H1 (cell line): ENCODE results near the gene SIK3. TPM values are rescaled to one million over a fixed set of nuclear protein-coding genes. Genes with fewer than 3 reads are reported as not detected.

Experiments used
- CTCF ChIA-PET: fragments of 300-600 bp; sonication (Branson Sonifier 250); formaldehyde crosslinking; loops from one replicate; lab custom pipeline; 2021; ENCODE audit not compliant: partially characterized antibody; lab: Charles Lee
- POLR2A ChIA-PET: fragments of 300-600 bp; sonication (Branson Sonifier 250); formaldehyde crosslinking; loops from one replicate; lab custom pipeline; 2021; ENCODE audit warnings: inconsistent platforms; ENCODE audit not compliant: partially characterized antibody; lab: Charles Lee
- DNase-seq, 2 experiments: peaks; one replicate each; pipeline versions ENCODE4 v3.0.0 to v3.0.0-alpha.2; 2010 to 2022; ENCODE audit warnings: low spot score in 2 of 2, low read depth in 1 of 2, mixed read lengths in 1 of 2
- FAIRE-seq: peaks from 2 replicates; lab custom pipeline; 2011; peaks lifted over from hg19 to GRCh38; lab: Jason Lieb, UNC
- H2AFZ ChIP-seq: 2 replicates; pipeline ENCODE4 v1.8.1; 2012; ENCODE audit warnings: low read length, inconsistent platforms
- H2AK5ac ChIP-seq: 2 replicates; pipeline ENCODE4 v1.6.1; 2013; ENCODE audit warnings: low read depth, low read length
- H2BK120ac ChIP-seq: replicated peaks from 2 replicates; pipeline ENCODE3; 2013; ENCODE audit warnings: low read depth, low read length, inconsistent platforms
- H2BK12ac ChIP-seq: 2 replicates; pipeline ENCODE4 v1.6.1; 2013; ENCODE audit warnings: low read depth, low read length
- H2BK15ac ChIP-seq: 2 replicates; pipeline ENCODE4 v1.6.1; 2013; ENCODE audit warnings: low read length
- H2BK20ac ChIP-seq: 2 replicates; pipeline ENCODE4 v1.6.1; 2013; ENCODE audit warnings: low read length
- H2BK5ac ChIP-seq: 2 replicates; pipeline ENCODE4 v1.6.1; 2013; ENCODE audit warnings: low read depth, low read length
- H3K14ac ChIP-seq: 2 replicates; pipeline ENCODE4 v1.6.1; 2013; ENCODE audit warnings: inconsistent platforms; ENCODE audit not compliant: insufficient read length
- H3K18ac ChIP-seq: 2 replicates; pipeline ENCODE4 v1.6.1; 2013; ENCODE audit warnings: low read length; ENCODE audit errors: extremely low read depth
- H3K23ac ChIP-seq: 2 replicates; pipeline ENCODE4 v1.6.1; 2013; ENCODE audit warnings: inconsistent platforms; ENCODE audit not compliant: insufficient read length
- H3K23me2 ChIP-seq: 2 replicates; pipeline ENCODE4 v1.6.1; 2013; ENCODE audit warnings: low read depth, low read length
- H3K27ac ChIP-seq: 2 replicates; pipeline ENCODE4 v1.6.1; 2011; ENCODE audit warnings: low read depth, low read length, inconsistent platforms
- H3K27me3 ChIP-seq, 4 experiments: replicated peaks in 1 of 4; 1 replicate in 1 of 4; 2 replicates in 3 of 4; pipeline versions ENCODE4 v1.6.1 to v1.8.1; 2011 to 2013; ENCODE audit warnings: low read length in 3 of 4, mild to moderate bottlenecking in 3 of 4, inconsistent platforms in 2 of 4, mixed read lengths in 2 of 4, moderate library complexity in 1 of 4; ENCODE audit not compliant: control insufficient read depth in 3 of 4, insufficient read depth in 3 of 4; ENCODE audit errors: extremely low read depth in 1 of 4
- H3K36me3 ChIP-seq, 4 experiments: 2 replicates each; pipeline versions ENCODE4 v1.6.1 to v1.8.1; 2011 to 2013; ENCODE audit warnings: mild to moderate bottlenecking in 4 of 4, low read length in 3 of 4, moderate library complexity in 2 of 4, control low read depth in 1 of 4, inconsistent platforms in 1 of 4; ENCODE audit not compliant: insufficient read depth in 4 of 4, control insufficient read depth in 2 of 4
- H3K4ac ChIP-seq: replicated peaks from 2 replicates; pipeline ENCODE3; 2013; ENCODE audit warnings: low read length, low read depth, mixed read lengths, inconsistent platforms; ENCODE audit not compliant: insufficient read length
- H3K4me1 ChIP-seq, 4 experiments: replicated peaks in 1 of 4; 1 replicate in 1 of 4; 2 replicates in 3 of 4; pipeline versions ENCODE4 v1.6.1 to v1.8.1; 2011 to 2013; ENCODE audit warnings: low read length in 3 of 4, inconsistent platforms in 2 of 4, mixed read lengths in 1 of 4; ENCODE audit not compliant: insufficient read depth in 4 of 4, control insufficient read depth in 3 of 4
- H3K4me2 ChIP-seq, 2 experiments: 2 replicates each; pipeline versions ENCODE4 v1.6.1 to v1.8.1; 2011 to 2013; ENCODE audit warnings: low read depth in 2 of 2, low read length in 2 of 2, control low read depth in 1 of 2, inconsistent platforms in 1 of 2, mild to moderate bottlenecking in 1 of 2; ENCODE audit not compliant: insufficient read depth in 1 of 2
- H3K4me3 ChIP-seq, 4 experiments: fragments of 200-600, 300-600 bp in 1 of 4; sonication (generic), shearing (Covaris generic), sonication (Bioruptor Twin) in 1 of 4; 2 replicates each; pipeline versions ENCODE4 v1.5.1 to v1.8.1; 2011 to 2016; ENCODE audit warnings: low read length in 4 of 4, low read depth in 3 of 4, control low read depth in 2 of 4, inconsistent platforms in 2 of 4, mild to moderate bottlenecking in 2 of 4, mixed read lengths in 1 of 4, moderate library complexity in 1 of 4; ENCODE audit not compliant: insufficient read depth in 2 of 4; ENCODE audit errors: extremely low read depth in 1 of 4
- H3K56ac ChIP-seq: replicated peaks from 2 replicates; pipeline ENCODE3; 2013; ENCODE audit warnings: low read depth, mild to moderate bottlenecking, mixed read lengths, low read length, inconsistent platforms; ENCODE audit not compliant: insufficient read length
- H3K79me1 ChIP-seq: 2 replicates; pipeline ENCODE4 v1.6.1; 2013; ENCODE audit warnings: low read depth, low read length, control low read depth
- H3K79me2 ChIP-seq, 2 experiments: 2 replicates each; pipeline versions ENCODE4 v1.6.1 to v1.8.1; 2012 to 2013; ENCODE audit warnings: low read length in 2 of 2, mild to moderate bottlenecking in 2 of 2, inconsistent platforms in 1 of 2; ENCODE audit not compliant: insufficient read depth in 2 of 2, control insufficient read depth in 1 of 2
- H3K9ac ChIP-seq, 4 experiments: replicated peaks in 1 of 4; 1 replicate in 1 of 4; 2 replicates in 3 of 4; pipeline versions ENCODE4 v1.6.1 to v1.8.1; 2011 to 2013; ENCODE audit warnings: low read depth in 3 of 4, low read length in 3 of 4, control low read depth in 2 of 4, mild to moderate bottlenecking in 2 of 4, moderate library complexity in 2 of 4, inconsistent platforms in 1 of 4; ENCODE audit errors: extremely low read depth in 1 of 4
- H3K9me3 ChIP-seq, 2 experiments: 2 replicates each; pipeline versions ENCODE4 v1.6.1 to v1.8.1; 2012 to 2013; ENCODE audit warnings: mild to moderate bottlenecking in 2 of 2, moderate library complexity in 2 of 2, control low read depth in 1 of 2, inconsistent platforms in 1 of 2, low read depth in 1 of 2, low read length in 1 of 2, mixed read lengths in 1 of 2; ENCODE audit not compliant: insufficient read depth in 2 of 2
- H4K20me1 ChIP-seq, 2 experiments: replicated peaks in 1 of 2; 2 replicates each; pipeline versions ENCODE3 to v1.8.1; 2011 to 2013; ENCODE audit warnings: inconsistent platforms in 2 of 2, low read length in 2 of 2, mild to moderate bottlenecking in 1 of 2; ENCODE audit not compliant: insufficient read depth in 2 of 2, control insufficient read depth in 1 of 2
- H4K5ac ChIP-seq: 2 replicates; pipeline ENCODE4 v1.6.1; 2013; ENCODE audit warnings: low read length, low read depth, mixed read lengths, inconsistent platforms; ENCODE audit not compliant: insufficient read length
- H4K8ac ChIP-seq: 2 replicates; pipeline ENCODE4 v1.8.0; 2013; ENCODE audit warnings: mild to moderate bottlenecking, moderate library complexity, low read length, inconsistent platforms; ENCODE audit not compliant: insufficient read depth; ENCODE audit errors: extremely low read depth
- H4K91ac ChIP-seq: replicated peaks from 2 replicates; pipeline ENCODE3; 2013; ENCODE audit warnings: low read length, mixed read lengths, inconsistent platforms; ENCODE audit not compliant: insufficient read length
- SRF ChIP-seq: IDR thresholded peaks from 2 replicates; pipeline ENCODE4 v1.6.1; 2011; ENCODE audit warnings: mild to moderate bottlenecking, low read depth, low read length, moderate library complexity
- ZNF274 ChIP-seq: IDR thresholded peaks from 2 replicates; pipeline ENCODE4 v1.7.0; 2012; ENCODE audit warnings: low read length, borderline replicate concordance; ENCODE audit errors: extremely low read depth
- WGBS, 2 experiments: shearing (Covaris generic) in 1 of 2; methylation state at CpG; one replicate each; pipeline versions ENCODE4 v1.1.6 to v1.1.7; 2013 to 2015; ENCODE audit warnings: low lambda C conversion rate in 2 of 2, mixed read lengths in 2 of 2, inconsistent platforms in 1 of 2, low coverage in 1 of 2, missing lambda C conversion rate in 1 of 2; ENCODE audit not compliant: insufficient replicate concordance in 2 of 2, insufficient coverage in 1 of 2, insufficient read length in 1 of 2; ENCODE audit errors: extremely low coverage in 1 of 2, missing lambda C conversion rate in 1 of 2; 5-methylcytosine and 5-hydroxymethylcytosine counted together
- polyA plus RNA-seq, 7 experiments: library from polyadenylated mRNA; depleted of rRNA in 3 of 7; stranded (reverse) in 5 of 7; unstranded in 2 of 7; fragments of >200 nt in 5 of 7; fragments of 200-250 nt in 2 of 7; gene quantifications; 1 replicate in 5 of 7; 2 replicates in 1 of 7; 4 replicates in 1 of 7; pipeline versions ENCODE4 v1.2.1 to v1.2.3, GENCODE V29; 2011 to 2013; ENCODE audit warnings: missing spikeins in 2 of 7, mixed read lengths in 2 of 7
- total RNA-seq: library from RNA; stranded (reverse); fragmentation: NEBNext Ultra II Directional; extraction: Animal tissue kit (Norgen Biotek cat#: 25700); gene quantifications from 2 replicates; pipeline ENCODE4 v1.2.1, GENCODE V29; 2021

SIK3 gene
- total and polyA plus RNA-seq, 2 of the 8 experiments (the other 6 are each of a cell fraction or from before 2014, with no cell fraction given), result 19.9 to 32.1 TPM

DNA sequence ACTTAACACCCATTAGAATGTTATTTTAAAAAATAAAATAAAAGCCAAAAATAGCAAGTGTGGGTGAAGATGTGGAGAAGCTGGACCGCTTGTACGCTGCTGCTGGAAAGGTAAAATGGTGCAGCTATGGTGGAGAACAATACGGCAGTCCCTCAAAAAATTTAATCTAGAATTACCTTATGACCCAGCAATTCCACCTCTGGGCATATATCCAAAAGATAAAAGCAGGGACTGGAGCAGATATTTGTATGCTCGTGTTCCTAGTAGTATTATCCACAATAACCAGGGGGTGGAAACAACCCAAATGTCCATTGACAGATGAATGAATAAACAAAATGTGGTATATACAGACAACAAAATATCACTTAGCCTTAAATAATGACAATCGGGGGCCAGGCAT is 300.4 kb downstream of the SIK3 start:
- H3K27me3 ChIP-seq, result no peaks in the 10 kb centered on the region
- TF ChIP-seq SRF (no peak), ZNF274 (no peak)
- TF ChIP-seq, all 59 proteins: peak for 0
- H3K9ac ChIP-seq, result no peak overlapping the region
- no peak overlapping the region for H4K91ac ChIP-seq
- H4K20me1 ChIP-seq, result no peaks in the 10 kb centered on the region
- H4K5ac ChIP-seq, result no peak overlapping the region
- H2BK5ac ChIP-seq, result no peak overlapping the region
- H3K9me3 ChIP-seq, result no peaks in the 10 kb centered on the region
- WGBS, 2 experiments, result 91% methylated on average over 5 of the region's 5 CpGs; no CpG with 5 or more reads in 1 of the 2 experiments
- H3K4me2 ChIP-seq, result no peak overlapping the region
- H3K23ac ChIP-seq, result no peak overlapping the region
- H3K23me2 ChIP-seq, result no peaks in the 10 kb centered on the region
- no peaks in the 10 kb centered on the region for H3K36me3 ChIP-seq
- no peak overlapping the region for H3K18ac ChIP-seq
- no peak overlapping the region for H2AK5ac ChIP-seq
- H3K4ac ChIP-seq, result no peak overlapping the region
- no peaks in the 10 kb centered on the region for H3K79me1 ChIP-seq
- ChIA-PET POLR2A (no interaction called here), CTCF (interaction anchor here (0.7 kb wide), 1 partner anchor 428 kb away, joined by 3 read pairs; no protein-coding TSS in a partner anchor)
- H2BK15ac ChIP-seq, result no peak overlapping the region
- no peak overlapping the region for H2BK120ac ChIP-seq
- no peak overlapping the region for H2AFZ ChIP-seq
- H3K4me3 ChIP-seq, result no peak overlapping the region
- no peak overlapping the region for H2BK12ac ChIP-seq
- H3K56ac ChIP-seq, result no peak overlapping the region
- no peak overlapping the region for H2BK20ac ChIP-seq
- no peak overlapping the region for H3K14ac ChIP-seq
- H3K4me1 ChIP-seq, result peaks cover 0 to 5% (median 1%) of the 10 kb centered on the region in 4 experiments; a peak in 1 of 7 replicates
- H3K79me2 ChIP-seq, result no peaks in the 10 kb centered on the region
- FAIRE-seq (no peak), DNase-seq (no peak)
- H3K27ac ChIP-seq, result no peak overlapping the region
- H4K8ac ChIP-seq, result no peak overlapping the region
